HG03521 (cell line): ENCODE data around the gene ATE1.

Source experiments
- ATAC-seq: cut with Tn5 transposase; IDR thresholded peaks from one replicate; pipeline ENCODE4 v1.9.1; 2021; ENCODE audit warnings: mild to moderate bottlenecking, moderate library complexity; ENCODE audit not compliant: unreplicated experiment

The ATE1 gene

DNA sequence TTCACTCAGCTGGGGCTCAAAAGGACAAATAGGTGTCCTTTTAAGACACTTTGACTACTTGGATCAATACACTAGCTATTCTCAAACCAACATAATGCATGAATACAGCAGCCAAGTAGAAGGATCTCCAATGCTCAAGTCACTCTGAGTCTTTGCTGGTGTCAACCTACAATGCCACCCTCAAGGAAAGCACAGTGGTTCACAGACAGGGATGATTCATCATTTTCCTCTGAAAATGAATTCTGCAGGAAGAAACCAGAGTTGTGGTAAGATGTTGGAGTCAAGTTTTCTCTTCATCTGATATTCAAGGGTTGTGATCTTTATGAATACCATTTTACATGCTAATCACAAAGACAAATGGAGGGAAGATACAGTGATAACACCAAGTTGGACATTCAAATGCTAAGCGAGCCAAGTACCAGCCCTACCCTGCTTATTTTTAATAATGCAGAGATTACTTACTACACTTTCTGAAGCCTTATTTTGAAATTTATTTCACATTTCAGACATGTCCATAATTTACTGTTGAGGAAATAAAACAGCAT is 186.5 kb downstream of the ATE1 start:
- no peak for ATAC-seq

DNA sequence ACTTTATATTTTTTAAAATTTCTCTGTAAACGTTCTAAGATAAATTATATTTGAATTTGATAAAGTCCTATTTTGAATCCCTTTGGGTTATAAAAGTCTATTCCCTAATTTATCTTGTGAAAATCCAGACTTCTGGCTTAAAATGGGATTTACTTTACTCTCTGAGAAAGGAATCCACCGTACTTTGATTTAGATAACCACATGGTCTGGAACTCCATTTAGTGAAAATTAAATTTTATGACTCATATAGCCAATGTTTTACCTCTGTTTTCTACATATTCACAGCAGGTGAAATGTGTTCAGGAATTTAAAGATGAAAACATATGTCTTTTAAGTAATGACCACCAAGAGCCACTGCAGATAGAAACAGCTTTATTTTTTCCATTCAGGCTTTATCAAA is 187.8 kb downstream of the ATE1 start:
- ATAC-seq = no peak

DNA sequence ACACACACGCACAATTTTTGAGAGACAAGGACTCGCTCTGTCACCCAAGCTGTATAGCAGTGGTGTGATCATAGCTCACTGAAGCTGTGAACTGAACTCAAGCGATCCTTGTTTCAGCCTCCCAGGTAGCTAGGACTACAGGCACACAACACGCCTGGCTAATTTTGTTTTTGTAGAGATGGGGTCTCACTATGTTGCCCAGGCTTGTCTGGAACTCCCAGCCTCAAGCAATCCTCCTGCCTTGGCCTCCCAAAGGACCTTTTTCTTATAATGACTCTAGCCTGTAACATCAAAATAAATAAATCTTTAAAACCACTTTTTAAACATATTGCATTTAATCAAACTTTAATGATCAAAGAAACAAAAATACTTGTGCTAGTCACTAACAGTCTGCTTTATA is 188.7 kb downstream of the ATE1 start:
- ATAC-seq = no peak

DNA sequence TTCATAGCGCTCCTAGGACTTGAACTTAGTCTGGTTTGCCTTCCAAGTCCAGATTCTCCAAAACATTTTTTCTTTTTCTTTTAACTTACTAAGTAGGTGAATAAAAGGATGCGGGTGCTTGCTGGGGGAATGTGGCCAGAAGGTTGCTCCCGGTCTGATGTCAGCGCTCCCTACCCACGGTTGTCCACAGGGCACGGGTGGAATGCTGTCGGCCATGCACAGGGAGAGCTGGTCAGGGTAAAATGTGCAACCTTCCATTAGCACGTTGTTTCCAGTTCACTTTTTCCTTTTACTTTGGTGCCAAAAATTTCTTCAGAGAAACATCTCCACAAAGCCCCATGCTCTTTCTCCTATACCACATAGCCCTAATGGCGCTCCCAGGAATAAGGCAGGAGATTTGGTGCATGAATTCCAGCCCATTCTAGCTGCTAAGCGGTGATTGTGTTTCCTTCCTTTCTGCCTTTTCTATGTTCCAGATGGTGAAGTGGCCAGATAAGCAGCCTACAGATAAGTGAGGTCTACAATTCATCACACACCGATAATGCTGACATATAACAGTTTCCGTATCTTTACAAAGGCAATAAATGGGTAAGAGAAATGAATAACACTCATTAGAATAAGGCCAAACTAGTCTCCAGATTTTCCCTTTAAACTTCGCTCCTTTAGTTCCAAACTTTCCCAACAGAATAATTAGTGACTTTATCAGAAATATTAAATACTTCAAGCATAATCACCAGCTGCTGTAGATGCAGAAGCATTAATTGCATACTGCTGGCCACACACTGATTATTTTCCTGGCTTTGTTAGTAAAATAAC is 191.3 kb downstream of the ATE1 start:
- no peak for ATAC-seq

DNA sequence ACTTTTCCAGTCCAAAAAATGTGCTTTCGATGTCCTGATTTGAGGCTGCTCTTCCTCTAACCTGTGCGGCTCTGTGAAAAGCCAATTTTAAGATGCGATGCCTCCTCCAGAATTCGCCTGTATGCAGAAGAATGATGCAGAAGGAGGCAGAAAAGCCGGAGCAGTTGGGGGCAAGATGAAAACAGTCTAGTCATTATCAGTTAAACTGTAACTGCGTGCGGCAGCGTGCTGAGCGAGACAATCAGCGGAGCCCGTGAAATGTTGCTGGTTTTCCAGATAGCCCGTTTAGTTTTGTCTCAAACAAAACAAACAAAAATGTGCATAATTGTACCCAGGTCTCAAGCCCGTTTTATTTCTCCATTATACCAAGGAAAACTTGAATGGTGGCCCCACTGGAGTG is 192.6 kb downstream of the ATE1 start:
- ATAC-seq = no peak

DNA sequence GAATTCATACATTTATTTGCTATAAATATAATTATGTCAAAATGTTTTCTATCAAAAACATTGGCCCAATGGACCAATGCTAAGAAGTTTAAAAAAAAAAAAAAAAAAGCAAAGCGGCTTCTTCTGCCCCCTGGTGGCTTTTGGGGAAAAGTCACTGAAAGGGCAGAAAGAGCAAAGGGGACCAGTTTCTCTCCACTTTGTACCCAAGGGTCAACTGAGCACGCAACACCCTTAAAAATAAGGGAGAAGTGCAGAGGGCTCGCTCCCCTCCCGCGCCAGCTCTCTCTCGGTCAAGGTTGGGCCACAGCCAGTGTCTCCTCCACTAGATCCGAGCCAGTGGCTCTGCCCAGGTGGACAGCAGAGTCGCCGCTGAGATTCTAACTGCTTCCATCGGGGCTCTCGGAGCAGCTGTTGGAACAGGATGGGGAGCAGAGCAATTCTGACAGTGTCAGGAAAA is 193.2 kb downstream of the ATE1 start:
- no peak for ATAC-seq

DNA sequence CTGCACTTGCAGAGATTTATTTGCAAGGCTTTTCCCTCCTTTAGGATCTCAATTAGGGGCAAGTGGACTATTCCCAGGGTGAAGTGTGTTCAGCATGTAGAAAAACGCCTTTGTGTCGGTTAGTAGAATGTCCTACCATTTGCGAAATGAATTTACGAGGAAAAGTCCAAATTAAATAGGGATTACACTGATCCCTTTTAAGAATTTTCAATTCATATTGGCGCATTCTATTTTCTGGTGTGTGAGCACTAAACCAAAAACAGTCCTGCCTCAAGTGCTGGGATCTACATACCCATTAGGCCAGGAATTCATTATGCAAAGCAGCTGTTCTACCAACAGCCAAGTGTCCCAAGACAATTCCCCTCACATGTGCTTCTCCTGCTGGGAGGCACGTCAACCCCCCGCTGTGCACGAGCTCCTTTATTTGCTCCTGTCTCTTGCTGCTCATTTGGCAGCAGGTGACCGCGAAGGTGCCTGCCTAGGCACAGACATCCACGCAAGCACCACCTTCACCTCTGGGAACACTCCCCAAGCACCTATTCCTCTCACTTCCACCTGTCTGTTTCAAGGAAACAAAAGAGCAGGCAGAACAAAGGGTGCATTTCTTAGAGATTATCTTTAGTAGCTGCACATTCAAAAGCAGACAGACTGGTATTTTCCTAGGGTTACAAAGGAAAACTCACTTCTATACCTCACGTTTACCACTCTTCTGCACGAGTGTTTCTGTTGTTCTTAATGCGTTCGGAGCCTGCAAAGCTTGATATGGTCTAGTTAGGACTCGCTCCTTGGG is 195.0 kb downstream of the ATE1 start:
- ATAC-seq = no peak

DNA sequence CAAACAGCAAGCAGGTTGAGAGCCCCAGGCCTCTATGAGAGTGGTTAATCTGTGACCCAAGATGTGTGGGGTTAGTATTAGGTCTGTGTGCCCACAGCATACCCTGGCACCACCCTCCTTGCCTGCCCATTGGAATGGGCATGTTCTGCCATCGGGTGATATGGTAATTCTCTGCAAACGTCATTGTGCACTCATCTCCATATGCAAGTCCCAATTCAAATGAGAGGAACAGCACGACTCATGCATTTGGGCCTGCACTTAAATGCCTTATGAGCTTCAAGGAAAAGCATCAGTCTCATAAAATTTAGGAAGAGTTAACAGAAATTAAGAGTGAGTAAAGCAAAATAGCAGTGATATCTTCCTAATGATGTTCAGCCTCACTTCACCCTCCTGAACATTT is 195.7 kb downstream of the ATE1 start:
- no peak for ATAC-seq

DNA sequence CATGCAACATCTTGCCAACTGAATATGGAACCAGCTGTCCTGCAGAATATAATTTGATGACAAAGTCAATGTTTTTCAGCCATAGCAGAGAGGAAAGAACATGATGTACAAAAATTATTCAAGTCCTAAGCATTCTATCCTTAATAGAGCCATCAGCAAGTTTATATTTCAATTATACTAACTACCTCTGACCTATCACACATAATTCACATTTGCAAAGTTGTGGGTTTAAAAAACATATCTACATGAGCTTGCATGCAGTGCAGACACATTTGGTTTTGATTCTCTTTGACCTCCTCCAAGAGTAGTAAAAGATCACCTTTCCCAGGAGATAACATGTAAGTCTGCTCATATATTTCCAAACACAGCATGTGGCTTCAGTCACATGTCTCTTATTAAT is 203.5 kb downstream of the ATE1 start:
- ATAC-seq = no peak

DNA sequence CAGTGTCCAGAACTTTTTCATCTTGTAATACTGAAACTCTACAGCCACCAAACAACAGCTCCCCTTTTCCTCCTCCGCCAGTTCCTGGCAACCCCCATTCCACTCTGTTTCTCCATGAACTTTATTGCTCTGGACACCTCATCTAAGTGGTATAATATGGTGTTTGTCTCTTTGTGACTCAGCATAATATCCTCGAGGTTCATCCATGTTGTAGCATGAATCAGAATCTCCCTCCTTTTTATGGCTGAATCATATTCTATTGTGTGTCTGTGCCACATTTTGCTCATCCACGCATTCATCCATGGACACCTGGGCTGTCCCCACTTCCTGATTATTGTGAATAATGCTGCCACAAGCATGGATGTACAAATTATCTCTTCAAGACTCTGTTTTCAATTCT is 205.2 kb downstream of the ATE1 start:
- no peak for ATAC-seq

DNA sequence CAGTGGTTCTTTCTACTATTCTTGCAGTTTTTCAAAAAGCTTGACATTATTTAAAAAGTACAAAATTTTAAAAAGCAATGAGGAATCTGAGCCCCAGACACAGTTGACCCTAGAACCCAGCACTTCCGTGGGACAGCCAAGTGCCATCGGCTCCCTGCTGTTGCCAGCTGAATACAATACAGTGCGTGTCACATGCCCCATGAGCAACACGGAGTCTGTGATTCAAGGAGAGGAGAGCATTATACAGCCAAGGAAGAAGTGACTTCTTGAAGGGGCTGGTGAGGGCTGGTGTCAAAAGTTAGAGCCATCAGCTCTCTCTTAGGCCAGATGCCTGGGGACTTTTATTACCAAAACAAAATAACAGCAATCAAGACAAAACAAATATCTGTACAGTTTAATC is 206.6 kb downstream of the ATE1 start:
- no peak for ATAC-seq

DNA sequence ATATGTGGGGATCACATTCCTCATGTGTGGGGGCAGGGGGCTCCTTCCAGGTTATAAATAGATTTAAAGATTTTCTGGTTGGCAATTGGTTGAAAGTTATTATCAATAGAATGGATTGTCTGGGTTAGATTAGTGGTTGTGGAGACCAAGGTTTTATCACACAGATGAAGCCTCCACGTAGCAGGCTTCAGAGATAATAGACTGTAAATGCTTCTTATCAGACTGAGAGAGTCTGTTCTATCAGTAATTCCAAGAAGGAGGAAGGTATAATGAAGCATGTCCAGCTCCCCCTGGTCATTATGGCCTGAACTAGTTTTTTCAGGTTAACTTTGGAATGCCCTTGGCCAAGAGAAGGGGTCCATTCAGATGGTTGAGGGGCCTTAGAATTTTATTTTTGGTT is 211.9 kb downstream of the ATE1 start:
- no peak for ATAC-seq

DNA sequence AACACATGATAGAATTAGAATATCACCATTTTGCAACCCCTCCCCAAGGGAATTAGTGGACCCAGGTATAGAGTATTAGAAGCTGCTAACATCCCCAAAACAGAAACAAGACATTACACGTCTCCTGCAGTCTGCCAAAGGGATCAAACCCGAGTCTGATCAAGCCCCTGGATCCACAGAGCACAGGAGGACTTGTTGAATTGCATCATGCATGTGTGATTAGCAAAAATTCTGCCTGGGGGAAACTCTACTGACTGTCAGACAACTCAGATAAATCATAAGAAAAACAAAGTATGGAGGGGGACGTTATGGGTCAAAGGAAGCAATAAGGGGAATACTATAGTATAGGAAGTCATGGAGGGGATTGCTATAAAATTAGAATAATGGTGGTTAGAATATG is 212.8 kb downstream of the ATE1 start:
- no peak for ATAC-seq

DNA sequence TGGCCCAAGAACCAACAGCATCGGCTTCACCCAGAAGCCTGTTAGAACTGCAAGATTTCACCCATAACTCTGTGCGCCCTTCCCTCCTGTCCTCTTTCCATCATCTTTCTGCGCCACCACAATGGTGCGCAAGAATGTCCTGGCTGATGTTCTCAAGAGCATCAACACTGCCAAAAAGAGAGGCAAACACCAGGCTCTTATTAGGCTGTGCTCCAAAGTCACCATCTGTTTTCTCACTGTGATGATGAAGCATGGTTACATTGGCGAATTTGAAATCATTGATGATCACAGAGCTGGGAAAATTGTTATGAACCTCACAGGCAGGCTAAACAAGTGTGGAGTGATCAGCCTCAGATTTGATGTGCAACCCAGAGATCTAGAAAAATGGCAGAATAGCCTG is 214.3 kb downstream of the ATE1 start:
- ATAC-seq = no peak

DNA sequence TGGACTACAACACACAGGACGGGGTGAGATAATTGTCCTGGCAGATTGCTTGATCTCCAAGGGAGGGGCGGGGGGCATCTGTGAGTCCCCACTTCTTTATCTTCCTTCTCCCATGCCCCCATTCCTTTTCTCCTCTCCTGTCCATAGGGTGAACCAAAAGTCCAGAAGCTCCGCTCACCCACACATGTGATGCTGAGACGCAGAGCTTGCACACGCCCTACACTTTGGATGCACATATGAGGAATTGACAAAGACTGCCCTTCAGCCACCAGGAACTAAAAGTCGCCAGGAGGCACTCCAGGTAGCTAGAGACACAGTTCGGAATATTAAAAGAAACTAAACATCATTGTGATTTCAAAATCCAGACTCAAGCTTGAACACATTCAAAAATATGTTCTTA is 216.9 kb downstream of the ATE1 start:
- no peak for ATAC-seq

DNA sequence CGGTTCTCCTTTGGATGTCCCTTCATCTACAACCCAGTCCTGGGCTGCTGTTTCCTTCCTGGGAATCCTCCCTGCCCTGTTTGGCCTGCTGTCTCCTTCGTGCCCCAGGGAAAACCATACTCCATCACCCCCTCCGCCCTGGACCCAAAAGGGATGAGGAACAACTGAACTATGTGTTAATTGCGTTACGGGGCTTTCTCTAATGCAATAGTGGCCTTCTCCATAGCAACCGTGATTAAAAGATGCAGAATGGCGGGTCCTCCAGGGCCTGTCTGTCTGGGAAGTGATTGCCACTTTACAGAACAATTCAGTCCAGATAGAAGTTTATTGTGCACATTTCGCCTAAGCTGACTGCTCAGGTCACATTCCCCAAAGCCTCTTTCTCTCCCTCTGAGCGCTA is 217.6 kb downstream of the ATE1 start:
- no peak for ATAC-seq

DNA sequence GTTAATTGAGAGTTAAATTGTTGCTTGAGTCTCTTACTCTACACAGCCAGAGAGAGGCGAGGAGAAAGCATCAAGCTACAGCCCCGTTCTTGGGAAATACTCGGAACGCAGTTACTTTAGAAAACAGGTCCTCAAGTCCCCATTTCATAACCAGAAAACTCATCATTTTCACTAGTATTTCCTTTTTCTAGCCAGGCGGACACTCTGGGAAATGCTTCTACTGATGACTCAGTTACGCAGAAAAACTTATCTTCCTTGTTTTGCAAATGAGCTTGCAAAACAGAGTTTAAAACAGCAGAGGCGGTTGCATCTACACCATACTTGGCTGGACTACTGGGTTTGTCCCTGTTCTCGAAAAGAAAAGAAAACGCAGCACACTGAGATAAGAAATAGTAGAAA is 218.2 kb downstream of the ATE1 start:
- no peak for ATAC-seq

DNA sequence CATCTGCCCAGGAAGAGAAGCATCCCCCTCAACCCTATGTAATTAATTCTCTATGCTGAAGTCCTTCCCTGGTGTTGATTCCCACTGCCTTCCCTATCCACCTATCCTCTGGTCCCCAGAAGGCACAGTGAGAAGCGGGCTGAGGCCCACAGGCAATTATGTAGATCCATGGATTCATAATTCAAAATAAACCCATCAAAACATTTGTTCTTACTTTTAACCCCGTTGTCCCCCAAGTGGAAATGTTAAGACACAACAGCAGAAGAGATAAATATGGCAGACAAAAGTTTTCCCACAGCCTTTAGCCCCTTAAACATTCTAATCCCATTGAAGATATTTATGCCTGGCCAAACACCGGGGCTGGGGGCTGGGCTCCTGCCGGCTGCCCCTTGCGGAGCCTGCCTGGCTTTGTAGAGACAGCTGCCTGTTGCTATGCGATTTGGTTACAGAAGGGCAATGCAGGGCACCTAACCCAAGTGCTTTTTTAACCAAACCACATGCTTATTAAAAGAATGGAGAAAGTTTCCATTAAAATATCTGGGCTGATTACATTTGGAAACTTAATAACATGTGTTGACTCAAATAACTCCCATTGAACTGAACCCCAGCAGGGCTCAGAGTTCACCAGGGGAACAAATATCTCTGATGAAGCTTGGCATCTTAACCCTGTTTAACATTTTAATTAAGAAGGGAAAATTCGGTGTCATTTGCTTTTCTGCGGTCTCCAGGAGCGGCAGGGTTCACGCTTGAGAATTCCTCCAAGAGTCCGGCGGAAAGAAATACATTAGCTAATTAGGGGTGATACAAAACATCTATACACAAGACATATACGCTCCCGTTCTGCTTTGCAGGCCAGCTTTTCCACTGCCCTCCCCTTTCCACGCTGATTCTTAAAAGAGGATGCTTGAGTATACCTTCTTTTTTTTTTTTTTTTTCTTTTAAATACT is 218.8 kb downstream of the ATE1 start:
- ATAC-seq = no peak

DNA sequence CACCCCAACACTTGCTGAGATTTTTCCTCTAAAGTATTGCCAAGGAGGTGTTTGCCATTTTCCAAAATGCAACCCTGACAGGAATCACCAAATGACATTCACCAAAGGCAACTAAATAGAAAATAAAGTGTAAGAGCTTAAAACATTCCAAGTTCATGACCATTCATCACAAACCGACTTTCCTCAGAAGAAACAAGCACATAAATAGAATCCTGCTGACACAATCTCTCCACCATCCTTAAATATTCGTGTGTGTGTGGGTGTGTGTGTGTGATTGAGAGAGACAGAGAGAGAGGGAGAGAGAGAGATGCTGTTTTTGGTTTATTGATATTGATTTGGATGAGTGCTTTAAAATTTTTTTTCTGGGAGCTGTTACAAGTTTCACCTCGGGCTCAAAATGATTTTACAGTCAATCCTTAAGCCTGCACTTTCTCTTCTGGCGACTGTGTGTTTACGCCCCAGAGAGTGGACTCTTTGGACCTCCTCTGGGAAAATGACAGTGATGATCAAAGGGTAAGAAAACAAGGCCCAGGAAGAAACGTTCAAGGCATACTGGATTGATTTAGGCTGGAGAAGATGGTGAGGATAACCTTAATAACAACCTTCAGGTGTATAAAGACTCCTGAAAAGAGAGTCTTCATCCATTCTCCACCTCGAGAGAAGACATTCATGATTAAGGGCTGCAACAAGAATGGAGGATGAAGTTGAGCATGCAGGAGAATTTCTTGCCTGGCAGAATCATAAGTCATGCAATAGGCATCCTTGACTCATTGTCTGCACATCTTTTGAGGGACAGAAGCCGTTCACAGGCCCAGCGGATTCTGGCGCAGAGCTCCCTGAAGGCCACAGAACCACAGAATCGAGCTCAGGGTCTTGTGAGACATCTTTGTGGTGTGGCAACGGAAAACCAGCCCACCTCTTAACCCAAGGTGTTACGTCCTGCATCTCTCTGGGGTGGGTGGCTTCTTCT is 225.2 kb downstream of the ATE1 start:
- no peak for ATAC-seq

DNA sequence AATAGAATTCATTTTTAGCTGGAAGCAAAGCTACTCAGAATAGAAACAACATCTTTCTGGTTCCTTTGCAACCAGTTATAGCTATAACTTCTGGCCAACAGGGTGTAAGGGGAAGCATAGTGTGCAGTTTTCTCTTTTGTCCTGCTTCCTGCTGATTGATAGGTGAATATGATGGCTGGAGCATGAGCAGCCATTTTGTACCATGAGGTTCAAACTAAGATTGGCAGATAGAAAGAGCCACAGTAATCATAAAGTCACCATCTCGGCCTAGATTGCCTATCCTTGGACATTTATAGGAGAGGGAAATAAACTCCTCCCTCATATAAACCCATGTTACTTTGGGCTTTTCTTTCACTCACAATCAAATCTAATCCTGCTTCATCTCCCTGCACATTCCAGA is 227.4 kb downstream of the ATE1 start:
- ATAC-seq = no peak
